H54 (cell line): ENCODE results near the gene DLGAP5.

Experiments used
- DNase-seq: peaks from one replicate; pipeline ENCODE4 v3.0.0; 2011; ENCODE audit warnings: low spot score, mixed read lengths; ENCODE audit not compliant: insufficient read length
- FAIRE-seq: peaks from 3 replicates; lab custom pipeline; 2011; peaks lifted over from hg19 to GRCh38; lab: Jason Lieb, UNC
- POLR2A ChIP-seq: IDR thresholded peaks from 2 replicates; pipeline ENCODE4 v1.6.1; 2011; ENCODE audit warnings: low read depth, mild to moderate bottlenecking, low read length

The DLGAP5 gene

GRCh38 chr14:55103005-55103640 is 88.3 kb downstream of the DLGAP5 start:
- peak; percentile 85 for FAIRE-seq
- DNase-seq: peak; percentile 63
- no peak for TF ChIP-seq POLR2A

- peak; percentile 79 for FAIRE-seq
- no peak for TF ChIP-seq POLR2A
Measured at GRCh38 chr14:55102141-55102621, 89.2 kb downstream of the DLGAP5 start.

GRCh38 chr14:55101698-55102097 is 89.7 kb downstream of the DLGAP5 start:
- no peak for TF ChIP-seq POLR2A
- FAIRE-seq (no peak), DNase-seq (no peak)

More at GRCh38 chr14:55102141-55102621, 89.2 kb downstream of the DLGAP5 start:
- peak; percentile 26 for DNase-seq

GRCh38 chr14:55099756-55100155 is 91.6 kb downstream of the DLGAP5 start:
- no peak for TF ChIP-seq POLR2A
- DNase-seq (no peak), FAIRE-seq (no peak)

- DNase-seq: no peak
- FAIRE-seq: no peak
- TF ChIP-seq POLR2A: no peak
Measured at GRCh38 chr14:55098561-55098898, 92.9 kb downstream of the DLGAP5 start.
